ENCODE measurements around the gene THYN1. TPM values are rescaled to one million over a fixed set of nuclear protein-coding genes. Genes with fewer than 3 reads are reported as not detected.

Gene THYN1
- total RNA-seq, 1 experiment from 2014 or later, result 56.6 TPM

- BruUV-seq (replicated peaks), result no TSS peak
- no peaks in the 10 kb centered on the region for H3K9me3 ChIP-seq (ENCODE audit: low read length)
These were observed 12.6 kb downstream of the THYN1 start for GRCh38 chr11:134240592-134240991.

GRCh38 chr11:134238956-134239355, 14.2 kb downstream of the THYN1 start:
- POLR2A ChIA-PET (ENCODE audit: unreplicated experiment), result no interaction called here
- Histone ChIP-seq H3K27ac (ENCODE audit: low read length) (no peak overlapping the region), H3K27me3 (ENCODE audit: low read length) (no peaks in the 10 kb centered on the region), H3K4me2 (ENCODE audit: low read length) (no peak overlapping the region), H3K9me3 (ENCODE audit: low read length) (no peaks in the 10 kb centered on the region), H3K4me3 (ENCODE audit: low read length) (no peak overlapping the region), H3K4me1 (ENCODE audit: insufficient read depth, low read length) (no peaks in the 10 kb centered on the region), H3K79me2 (ENCODE audit: low read length) (peaks cover 10% of the 10 kb centered on the region; the same call in 1 of the 2 replicates), H2AFZ (ENCODE audit: low read length) (no peak overlapping the region), H4K20me1 (ENCODE audit: low read length) (no peaks in the 10 kb centered on the region), H3K36me3 (ENCODE audit: low read depth, low read length) (peaks cover 23% of the 10 kb centered on the region), H3K9me2 (replicated peaks; ENCODE audit: low read length) (no peaks in the 10 kb centered on the region), H3F3A (ENCODE audit: low read length, unreplicated experiment) (no peaks in the 10 kb centered on the region), H3K9ac (ENCODE audit: low read length) (no peak overlapping the region)
- ATAC-seq, result no peak
- CTCF ChIA-PET, result no interaction called here
- intact Hi-C loops (cut with micrococcal nuclease), result no loop called here
- TF ChIP-seq EZH2phosphoT487 (IDR thresholded peaks at IDR 0.05; ENCODE audit: borderline replicate concordance, low read length), result no peak
- TF ChIP-seq CTCF (conservative IDR thresholded peaks at IDR 0.05; ENCODE audit: low read depth, low read length), result no peak
- TF ChIP-seq EZH2 (IDR thresholded peaks at IDR 0.05; ENCODE audit: low read length, unreplicated experiment), result no peak
- no peak for DNase-seq
- BruUV-seq (replicated peaks), result no TSS peak

More at GRCh38 chr11:134240592-134240991, 12.6 kb downstream of the THYN1 start:
- Histone ChIP-seq H3K9me2 (replicated peaks; ENCODE audit: low read length) (no peaks in the 10 kb centered on the region), H3K27ac (ENCODE audit: low read length) (no peak overlapping the region), H2AFZ (ENCODE audit: low read length) (no peak overlapping the region), H3F3A (ENCODE audit: low read length, unreplicated experiment) (no peaks in the 10 kb centered on the region), H3K36me3 (ENCODE audit: low read depth, low read length) (peaks cover 30% of the 10 kb centered on the region), H3K27me3 (ENCODE audit: low read length) (no peaks in the 10 kb centered on the region), H3K9ac (ENCODE audit: low read length) (no peak overlapping the region), H3K4me3 (ENCODE audit: low read length) (no peak overlapping the region), H3K79me2 (ENCODE audit: low read length) (no peaks in the 10 kb centered on the region), H4K20me1 (ENCODE audit: low read length) (no peaks in the 10 kb centered on the region), H3K4me2 (ENCODE audit: low read length) (no peak overlapping the region), H3K4me1 (ENCODE audit: insufficient read depth, low read length) (no peaks in the 10 kb centered on the region)
- intact Hi-C loops (cut with micrococcal nuclease), result no loop called here
- ChIA-PET POLR2A (ENCODE audit: unreplicated experiment) (no interaction called here), CTCF (no interaction called here)
- TF ChIP-seq CTCF (conservative IDR thresholded peaks at IDR 0.05; ENCODE audit: low read depth, low read length) (no peak), EZH2 (IDR thresholded peaks at IDR 0.05; ENCODE audit: low read length, unreplicated experiment) (no peak), EZH2phosphoT487 (IDR thresholded peaks at IDR 0.05; ENCODE audit: borderline replicate concordance, low read length) (no peak)
- ATAC-seq, result no peak
- no peak for DNase-seq

- no peak overlapping the region for H3K27ac ChIP-seq (ENCODE audit: low read length)
- no peak overlapping the region for H3K9ac ChIP-seq (ENCODE audit: low read length)
- no peaks in the 10 kb centered on the region for H3F3A ChIP-seq (ENCODE audit: low read length, unreplicated experiment)
- H3K4me1 ChIP-seq (ENCODE audit: insufficient read depth, low read length), result no peaks in the 10 kb centered on the region
- H3K27me3 ChIP-seq (ENCODE audit: low read length), result no peaks in the 10 kb centered on the region
- BruUV-seq (replicated peaks), result no TSS peak
- intact Hi-C loops (cut with micrococcal nuclease), result no loop called here
- no peak overlapping the region for H3K4me3 ChIP-seq (ENCODE audit: low read length)
- peaks cover 20% of the 10 kb centered on the region; the same call in 1 of the 2 replicates for H3K79me2 ChIP-seq (ENCODE audit: low read length)
- TF ChIP-seq CTCF (conservative IDR thresholded peaks at IDR 0.05; ENCODE audit: low read depth, low read length), result no peak
- TF ChIP-seq EZH2phosphoT487 (IDR thresholded peaks at IDR 0.05; ENCODE audit: borderline replicate concordance, low read length), result no peak
- no peak for TF ChIP-seq EZH2 (IDR thresholded peaks at IDR 0.05; ENCODE audit: low read length, unreplicated experiment)
- H3K4me2 ChIP-seq (ENCODE audit: low read length), result no peak overlapping the region
- H4K20me1 ChIP-seq (ENCODE audit: low read length), result no peaks in the 10 kb centered on the region
- DNase-seq (no peak), ATAC-seq (no peak)
- no peak overlapping the region for H2AFZ ChIP-seq (ENCODE audit: low read length)
- no peaks in the 10 kb centered on the region for H3K9me3 ChIP-seq (ENCODE audit: low read length)
- CTCF ChIA-PET, result no interaction called here
- peaks cover 15% of the 10 kb centered on the region for H3K36me3 ChIP-seq (ENCODE audit: low read depth, low read length)
- no peaks in the 10 kb centered on the region for H3K9me2 ChIP-seq (replicated peaks; ENCODE audit: low read length)
- POLR2A ChIA-PET (ENCODE audit: unreplicated experiment), result no interaction called here
These were observed 15.6 kb downstream of the THYN1 start for GRCh38 chr11:134237557-134237922.

All from PC-3 (cell line).